Occipital lobe (tissue), 2 donors: Measurements from ENCODE around the gene OR2T6. TPM values are rescaled to one million over a fixed set of nuclear protein-coding genes. Genes with fewer than 3 reads are reported as not detected.
"Not testable (repeated sequence)": the region's sequence is repeated elsewhere in the genome, so short reads cannot be mapped to it uniquely, and the experiment has no call there.

Experiments
- DNase-seq: peaks from one replicate; lab custom pipeline; 2025; lab: John Stamatoyannopoulos, UW
- total RNA-seq: library from RNA; depleted of rRNA; stranded (reverse); fragments of >200 nt; gene quantifications from one replicate; pipeline ENCODE4 v1.2.3, GENCODE V29; 2014

Gene OR2T6
- total RNA-seq, 1 donor from 2014 or later = 0.31 TPM

GRCh38 chr1:248432201-248432600 is 56.7 kb downstream of the OR2T6 start:
- not testable (repeated sequence) for DNase-seq

- not testable (repeated sequence) for DNase-seq
These were observed 58.4 kb downstream of the OR2T6 start for GRCh38 chr1:248433811-248434415.

- DNase-seq = not testable (repeated sequence)
These were observed 59.4 kb downstream of the OR2T6 start for GRCh38 chr1:248434913-248435312.

GRCh38 chr1:248436303-248436702 is 60.8 kb downstream of the OR2T6 start:
- not testable (repeated sequence) for DNase-seq

- not testable (repeated sequence) for DNase-seq
These were observed 63.1 kb downstream of the OR2T6 start for GRCh38 chr1:248438668-248439067.

- DNase-seq = not testable (repeated sequence)
These were observed 63.7 kb downstream of the OR2T6 start for GRCh38 chr1:248439283-248439682.

Other genes starting within 250 kb of the OR2T6 start
- gene OR2M5, start 230.6 kb upstream of the OR2T6 start, total RNA-seq = not detected
- not detected for gene OR2M2, start 200.9 kb upstream of the OR2T6 start, total RNA-seq
- gene OR2M3, start 178.5 kb upstream of the OR2T6 start, total RNA-seq = 0.16 TPM
- 0.31 TPM for gene OR2M4, start 144.3 kb upstream of the OR2T6 start, total RNA-seq
- not detected for gene OR2T33, start 97.8 kb upstream of the OR2T6 start, total RNA-seq
- not detected for gene OR2T12, start 72.3 kb upstream of the OR2T6 start, total RNA-seq
- not detected for gene OR2M7, start 51.2 kb upstream of the OR2T6 start, total RNA-seq
- gene OR14C36, start 27.0 kb upstream of the OR2T6 start, total RNA-seq = not detected
- not detected for gene OR2T4, start 14.1 kb upstream of the OR2T6 start, total RNA-seq
- not detected for gene OR2T1, start 27.3 kb downstream of the OR2T6 start, total RNA-seq
- not detected for gene OR2T2, start 69.9 kb downstream of the OR2T6 start, total RNA-seq
- not detected for gene OR2T3, start 97.6 kb downstream of the OR2T6 start, total RNA-seq
- not detected for gene OR2T5, start 112.8 kb downstream of the OR2T6 start, total RNA-seq
- gene OR2G6, start 132.3 kb downstream of the OR2T6 start, total RNA-seq = not detected
- gene OR2T29, start 187.0 kb downstream of the OR2T6 start, total RNA-seq = not detected
- not detected for gene OR2T34, start 199.0 kb downstream of the OR2T6 start, total RNA-seq
- gene OR2T10, start 222.0 kb downstream of the OR2T6 start, total RNA-seq = not detected